T-helper 1 cell treated with Interleukin-12 subunit alpha and Interleukin-12 subunit beta and Interleukin-4 antibody, amounts not matched to agents 30 ng/mL and 1 ng/mL, for 36 hours (primary cell): ENCODE measurements around the gene SMIM10. TPM values are rescaled to one million over a fixed set of nuclear protein-coding genes. Genes with fewer than 3 reads are reported as not detected.
"Not testable (repeated sequence)": the region's sequence is repeated elsewhere in the genome, so short reads cannot be mapped to it uniquely, and the experiment has no call there.

ENCODE experiments used
- intact Hi-C: fragments of 100-400 bp; cut with micrococcal nuclease; formaldehyde crosslinking; loops from one replicate; pipeline ENCODE4 v1.15.1; 2024
- total RNA-seq: library from RNA; stranded (reverse); gene quantifications from 2 replicates; pipeline ENCODE4 v1.2.3, GENCODE V29; 2022

Gene SMIM10
- total RNA-seq: 0.49 and 0.54 TPM in 2 replicates

- intact Hi-C loops: loop anchor here (1.0 kb wide), 1 partner anchor 8 kb away; no protein-coding TSS in a partner anchor
These were observed at the start of gene SMIM10 for GRCh38 chrX:134990801-134991481. Gene SMIM10 (plus strand): TSS chrX:134990991. CDS start chrX:134991096, 105 bp downstream.

GRCh38 chrX:134946364-134946763 lies 44.4 kb upstream of the SMIM10 start:
- intact Hi-C loops: not testable (repeated sequence)

GRCh38 chrX:134948333-134949241 lies 42.2 kb upstream of the SMIM10 start:
- intact Hi-C loops: no loop called here

- intact Hi-C loops: no loop called here
These were observed 41.5 kb upstream of the SMIM10 start for GRCh38 chrX:134949271-134949670.

- intact Hi-C loops: no loop called here
These were observed 33.0 kb upstream of the SMIM10 start for GRCh38 chrX:134957836-134958235.

GRCh38 chrX:134960366-134960765 lies 30.4 kb upstream of the SMIM10 start:
- intact Hi-C loops: loop anchor here (10.0 kb wide), 1 partner anchor 514 kb away; no protein-coding TSS in a partner anchor

- intact Hi-C loops: loop anchor here (10.0 kb wide), 1 partner anchor 512 kb away; no protein-coding TSS in a partner anchor
These were observed 27.8 kb upstream of the SMIM10 start for GRCh38 chrX:134963041-134963440.

GRCh38 chrX:134969726-134970125 lies 21.1 kb upstream of the SMIM10 start:
- intact Hi-C loops: loop anchor here (10.0 kb wide), 1 partner anchor 505 kb away; no protein-coding TSS in a partner anchor

GRCh38 chrX:134971926-134972325 lies 18.9 kb upstream of the SMIM10 start:
- intact Hi-C loops: no loop called here

- intact Hi-C loops: no loop called here
These were observed 15.3 kb upstream of the SMIM10 start for GRCh38 chrX:134975516-134975915.

GRCh38 chrX:134981910-134982309 lies 8.9 kb upstream of the SMIM10 start:
- intact Hi-C loops: no loop called here

- intact Hi-C loops: no loop called here
These were observed 8.0 kb upstream of the SMIM10 start for GRCh38 chrX:134982748-134983147.

- intact Hi-C loops: no loop called here
These were observed 5.3 kb upstream of the SMIM10 start for GRCh38 chrX:134985479-134985878.

GRCh38 chrX:134990475-134990800 lies 353 bp upstream of the SMIM10 start:
- intact Hi-C loops: no loop called here

GRCh38 chrX:134997646-134998045 lies 6.9 kb downstream of the SMIM10 start:
- intact Hi-C loops: loop anchor here (2.0 kb wide), 1 partner anchor 89 kb away; no protein-coding TSS in a partner anchor

GRCh38 chrX:134998246-134998645 lies 7.5 kb downstream of the SMIM10 start:
- intact Hi-C loops: loop anchor here (2.0 kb wide), 1 partner anchor 89 kb away; no protein-coding TSS in a partner anchor

- intact Hi-C loops: loop anchor here (1.0 to 2.0 kb wide), 4 partner anchors 8 to 515 kb away; no protein-coding TSS in a partner anchor
These were observed 8.7 kb downstream of the SMIM10 start for GRCh38 chrX:134999469-134999868.

- intact Hi-C loops: loop anchor here (10.0 kb wide), 1 partner anchor 536 kb away; the partner anchor contains the start of gene HPRT1
These were observed 9.7 kb downstream of the SMIM10 start for GRCh38 chrX:135000516-135000915.

GRCh38 chrX:135003876-135004623 lies 13.3 kb downstream of the SMIM10 start:
- intact Hi-C loops: loop anchor here (1.0 to 10.0 kb wide), 8 partner anchors 18 to 539 kb away; partner anchors contain the start of genes HPRT1, INTS6L, RTL8A and RTL8B

GRCh38 chrX:135006187-135006586 lies 15.4 kb downstream of the SMIM10 start:
- intact Hi-C loops: loop anchor here (10.0 kb wide), 1 partner anchor 541 kb away; the partner anchor contains the start of gene HPRT1
